Endodermal cell (in vitro differentiated cells): ENCODE data around the gene DUS1L. TPM values are rescaled to one million over a fixed set of nuclear protein-coding genes. Genes with fewer than 3 reads are reported as not detected.

Experiments used
- DNase-seq: peaks from one replicate; pipeline ENCODE4 v3.0.0-alpha.2; 2017
- H3K27ac ChIP-seq: 2 replicates; pipeline ENCODE4 v1.5.1; 2013; ENCODE audit warnings: mild to moderate bottlenecking, low read depth, low read length, moderate library complexity
- H3K27me3 ChIP-seq: 2 replicates; pipeline ENCODE4 v1.6.1; 2013; ENCODE audit warnings: mild to moderate bottlenecking, low read length, moderate library complexity; ENCODE audit not compliant: insufficient read depth, control insufficient read depth, poor library complexity, severe bottlenecking
- H3K36me3 ChIP-seq: 2 replicates; pipeline ENCODE4 v1.7.0; 2013; ENCODE audit warnings: mild to moderate bottlenecking, low read length, moderate library complexity; ENCODE audit not compliant: control insufficient read depth, insufficient read depth
- H3K4me1 ChIP-seq: one replicate; pipeline ENCODE4 v1.7.0; 2013; ENCODE audit warnings: low read length; ENCODE audit not compliant: control insufficient read depth, insufficient read depth
- H3K4me3 ChIP-seq: 2 replicates; pipeline ENCODE4 v1.5.1; 2013; ENCODE audit warnings: mild to moderate bottlenecking, low read length, moderate library complexity
- H3K9ac ChIP-seq: 2 replicates; pipeline ENCODE4 v1.6.1; 2013; ENCODE audit warnings: mild to moderate bottlenecking, low read length, moderate library complexity; ENCODE audit not compliant: poor library complexity, severe bottlenecking; ENCODE audit errors: extremely low read depth
- H3K9me3 ChIP-seq: 2 replicates; pipeline ENCODE4 v1.6.1; 2013; ENCODE audit warnings: mild to moderate bottlenecking, low read length, moderate library complexity; ENCODE audit not compliant: control insufficient read depth
- H3K27ac Mint-ChIP-seq: 2 replicates; pipeline ENCODE4 v1.8.0; 2020; ENCODE audit warnings: mixed read lengths
- H3K27me3 Mint-ChIP-seq: 2 replicates; pipeline ENCODE4 v1.8.0; 2021; ENCODE audit warnings: mild to moderate bottlenecking, mixed read lengths; ENCODE audit not compliant: insufficient read depth
- H3K36me3 Mint-ChIP-seq: 2 replicates; pipeline ENCODE4 v1.8.0; 2020; ENCODE audit warnings: low read depth, mixed read lengths
- H3K4me1 Mint-ChIP-seq: 2 replicates; pipeline ENCODE4 v1.8.0; 2020; ENCODE audit warnings: mixed read lengths
- H3K4me3 Mint-ChIP-seq: 2 replicates; pipeline ENCODE4 v1.8.0; 2020; ENCODE audit warnings: mild to moderate bottlenecking, moderate library complexity, mixed read lengths
- H3K9me3 Mint-ChIP-seq: 2 replicates; pipeline ENCODE4 v1.8.0; 2020; ENCODE audit warnings: mild to moderate bottlenecking, mixed read lengths
- WGBS, 2 experiments: methylation state at CpG; one replicate each; pipeline versions ENCODE4 v1.1.5 to v1.1.7; 2013; ENCODE audit warnings: missing lambda C conversion rate in 2 of 2, mixed read lengths in 1 of 2; ENCODE audit not compliant: insufficient coverage in 1 of 2, insufficient read length in 1 of 2; 5-methylcytosine and 5-hydroxymethylcytosine counted together
- total RNA-seq, 2 donors: library from RNA; stranded (reverse); fragmentation: NEBNext Ultra II Directional in 1 of 2; extraction: Animal tissue kit (Norgen Biotek cat#: 25700) in 1 of 2; gene quantifications; 2 replicates in 1 of 2; 3 replicates in 1 of 2; pipeline ENCODE4 v1.2.1, GENCODE V29; 2021
- TF ChIP-seq, protein P1 (sequence below): fragments of 200-600 bp; sonication (generic); conservative IDR thresholded peaks from 2 replicates; pipeline ENCODE4 v1.5.0; 2021; ENCODE audit warnings: antibody characterized with exemption, mild to moderate bottlenecking

Gene DUS1L
- total RNA-seq, 2 donors from 2014 or later: 85.3 to 108 TPM

- Histone ChIP-seq H3K9me3 (no peaks in the 10 kb centered on the region), H3K4me1 (no peaks in the 10 kb centered on the region), H3K9ac (no peak overlapping the region), H3K36me3 (no peaks in the 10 kb centered on the region), H3K27ac (no peak overlapping the region), H3K4me3 (no peak overlapping the region), H3K27me3 (no peaks in the 10 kb centered on the region)
- no peak overlapping the region for H3K4me3 Mint-ChIP-seq
- H3K27me3 Mint-ChIP-seq: peaks cover 4% of the 10 kb centered on the region
- 95 to 100% methylated on average over 12 to 38 of the region's 38 CpGs for WGBS, 2 experiments
- H3K27ac Mint-ChIP-seq: no peak overlapping the region
- peaks cover 4% of the 10 kb centered on the region for H3K4me1 Mint-ChIP-seq
- no peak for DNase-seq
- H3K9me3 Mint-ChIP-seq: peaks cover 2% of the 10 kb centered on the region
- H3K36me3 Mint-ChIP-seq: peaks cover 5% of the 10 kb centered on the region
- TF ChIP-seq, protein P1, sequence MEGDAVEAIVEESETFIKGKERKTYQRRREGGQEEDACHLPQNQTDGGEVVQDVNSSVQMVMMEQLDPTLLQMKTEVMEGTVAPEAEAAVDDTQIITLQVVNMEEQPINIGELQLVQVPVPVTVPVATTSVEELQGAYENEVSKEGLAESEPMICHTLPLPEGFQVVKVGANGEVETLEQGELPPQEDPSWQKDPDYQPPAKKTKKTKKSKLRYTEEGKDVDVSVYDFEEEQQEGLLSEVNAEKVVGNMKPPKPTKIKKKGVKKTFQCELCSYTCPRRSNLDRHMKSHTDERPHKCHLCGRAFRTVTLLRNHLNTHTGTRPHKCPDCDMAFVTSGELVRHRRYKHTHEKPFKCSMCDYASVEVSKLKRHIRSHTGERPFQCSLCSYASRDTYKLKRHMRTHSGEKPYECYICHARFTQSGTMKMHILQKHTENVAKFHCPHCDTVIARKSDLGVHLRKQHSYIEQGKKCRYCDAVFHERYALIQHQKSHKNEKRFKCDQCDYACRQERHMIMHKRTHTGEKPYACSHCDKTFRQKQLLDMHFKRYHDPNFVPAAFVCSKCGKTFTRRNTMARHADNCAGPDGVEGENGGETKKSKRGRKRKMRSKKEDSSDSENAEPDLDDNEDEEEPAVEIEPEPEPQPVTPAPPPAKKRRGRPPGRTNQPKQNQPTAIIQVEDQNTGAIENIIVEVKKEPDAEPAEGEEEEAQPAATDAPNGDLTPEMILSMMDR: no peak
Observed at GRCh38 chr17:82033359-82034085, 32.1 kb downstream of the DUS1L start.

- peaks cover 12% of the 10 kb centered on the region for H3K36me3 Mint-ChIP-seq
- Histone ChIP-seq H3K36me3 (no peaks in the 10 kb centered on the region), H3K9ac (no peak overlapping the region), H3K4me1 (no peaks in the 10 kb centered on the region), H3K9me3 (no peaks in the 10 kb centered on the region), H3K4me3 (peak overlapping the region; percentile 75), H3K27ac (no peak overlapping the region), H3K27me3 (no peaks in the 10 kb centered on the region)
- DNase-seq: peak; percentile 93
- TF ChIP-seq, protein P1: no peak
- H3K27ac Mint-ChIP-seq: no peak overlapping the region
- no peaks in the 10 kb centered on the region for H3K27me3 Mint-ChIP-seq
- no peaks in the 10 kb centered on the region for H3K9me3 Mint-ChIP-seq
- H3K4me1 Mint-ChIP-seq: no peaks in the 10 kb centered on the region
- peak overlapping the region; percentile 52 for H3K4me3 Mint-ChIP-seq
- WGBS, 2 experiments: 2 to 12% methylated on average over 10 to 58 of the region's 59 CpGs
Observed at GRCh38 chr17:82031885-82032627, 33.5 kb downstream of the DUS1L start.

GRCh38 chr17:82031303-82031884 is 34.2 kb downstream of the DUS1L start, which contains the start of gene RAC3:
Gene RAC3, plus strand, starts transcription at chr17:82031678. Its CDS starts 84 bp downstream, at chr17:82031762.
- H3K9ac ChIP-seq: no peak within 1 kb of the TSS
- peaks cover 13% of the 10 kb centered on the region for H3K36me3 Mint-ChIP-seq
- no peak within 1 kb of the TSS for H3K27ac Mint-ChIP-seq
- H3K4me1 Mint-ChIP-seq: no peaks in the 10 kb centered on the region
- no peaks in the 10 kb centered on the region for H3K27me3 ChIP-seq
- peak within 1 kb of the TSS; percentile 55 for H3K4me3 Mint-ChIP-seq
- peak; percentile 85 for DNase-seq
- H3K36me3 ChIP-seq: no peaks in the 10 kb centered on the region
- WGBS, 2 experiments: 0 to 3% methylated on average over 21 to 91 of the region's 96 CpGs
- TF ChIP-seq, protein P1: no peak
- no peak within 1 kb of the TSS for H3K27ac ChIP-seq
- H3K4me1 ChIP-seq: no peaks in the 10 kb centered on the region
- no peaks in the 10 kb centered on the region for H3K9me3 Mint-ChIP-seq
- no peaks in the 10 kb centered on the region for H3K9me3 ChIP-seq
- H3K27me3 Mint-ChIP-seq: no peaks in the 10 kb centered on the region
- peak within 1 kb of the TSS; percentile 75 for H3K4me3 ChIP-seq
